Measurements from ENCODE around the gene VWDE. TPM values are rescaled to one million over a fixed set of nuclear protein-coding genes. Genes with fewer than 3 reads are reported as not detected.

The VWDE gene
- total and polyA plus RNA-seq, 2 of the 8 experiments (the other 6 are each of a cell fraction or from before 2014, with no cell fraction given): 11.0 to 21.2 TPM

DNA sequence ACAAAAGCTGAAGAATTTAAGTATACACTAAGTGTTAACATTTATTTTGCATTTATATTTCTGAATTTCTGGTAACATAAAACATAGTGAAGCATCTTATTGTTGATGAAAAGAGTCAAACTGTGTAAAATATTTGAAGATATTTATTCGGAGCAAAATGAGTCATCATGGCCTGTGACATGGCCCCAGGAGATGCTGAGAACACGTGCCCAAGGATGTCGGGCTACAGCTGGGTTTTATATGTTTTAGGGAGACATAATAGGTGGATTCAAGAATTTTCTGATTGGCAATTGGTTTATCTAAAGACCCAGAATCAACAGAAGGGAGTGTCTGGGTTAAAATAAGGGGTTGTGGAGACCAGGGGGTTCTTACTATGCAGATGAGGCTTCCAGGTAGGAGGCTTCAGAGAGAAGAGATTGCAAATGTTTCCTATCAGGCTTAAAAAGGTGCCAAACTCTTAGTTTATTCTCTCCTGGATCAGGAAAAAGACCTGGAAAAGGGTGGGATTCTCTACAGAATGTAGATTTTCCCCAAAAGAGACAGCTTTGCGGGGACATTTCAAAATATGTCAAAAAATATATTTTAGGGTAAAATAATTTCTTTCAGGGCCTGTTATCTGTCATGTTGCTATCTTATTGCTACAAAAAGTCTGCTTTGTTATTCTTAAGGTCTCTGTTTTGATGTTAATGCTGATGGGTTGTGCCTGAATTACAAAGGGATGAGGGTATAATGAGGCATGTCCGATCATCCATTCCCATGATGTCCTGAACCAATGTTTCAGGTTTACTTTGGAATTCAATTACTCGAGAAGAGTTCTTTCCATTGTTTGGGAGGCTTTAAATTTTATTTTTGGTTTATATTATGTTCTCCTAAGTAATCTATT, 74.5 kb downstream of the VWDE start (continued):
- TF ChIP-seq PHF8 (conservative IDR thresholded peaks at IDR 0.05; ENCODE audit: low read depth, low read length) (no peak), POLR2A (IDR thresholded peaks at IDR 0.05; ENCODE audit: control extremely low read depth in 1 of 2, low read depth in 2 of 2, low read length in 2 of 2) (no peak), BCL11A (IDR thresholded peaks at IDR 0.05; ENCODE audit: low read depth in 2 of 2, low read length in 2 of 2) (no peak), SRF (IDR thresholded peaks at IDR 0.05; ENCODE audit: low read depth, low read length) (no peak)
- TF ChIP-seq, protein P1, sequence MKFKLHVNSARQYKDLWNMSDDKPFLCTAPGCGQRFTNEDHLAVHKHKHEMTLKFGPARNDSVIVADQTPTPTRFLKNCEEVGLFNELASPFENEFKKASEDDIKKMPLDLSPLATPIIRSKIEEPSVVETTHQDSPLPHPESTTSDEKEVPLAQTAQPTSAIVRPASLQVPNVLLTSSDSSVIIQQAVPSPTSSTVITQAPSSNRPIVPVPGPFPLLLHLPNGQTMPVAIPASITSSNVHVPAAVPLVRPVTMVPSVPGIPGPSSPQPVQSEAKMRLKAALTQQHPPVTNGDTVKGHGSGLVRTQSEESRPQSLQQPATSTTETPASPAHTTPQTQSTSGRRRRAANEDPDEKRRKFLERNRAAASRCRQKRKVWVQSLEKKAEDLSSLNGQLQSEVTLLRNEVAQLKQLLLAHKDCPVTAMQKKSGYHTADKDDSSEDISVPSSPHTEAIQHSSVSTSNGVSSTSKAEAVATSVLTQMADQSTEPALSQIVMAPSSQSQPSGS (IDR thresholded peaks at IDR 0.05; ENCODE audit: low read length): 0 out of 2 replicates have a peak, but pooled peaks have one; percentile 34

Data from H1 (cell line).